ENCODE results near the gene TMEM175.
"Not testable (repeated sequence)": the region's sequence is repeated elsewhere in the genome, so short reads cannot be mapped to it uniquely, and the experiment has no call there.

The TMEM175 gene

GRCh38 chr4:996030-996996, 64.1 kb downstream of the TMEM175 start:
- ChIA-PET CTCF (no interaction called here), POLR2A (no interaction called here)
- TF ChIP-seq, protein P1, sequence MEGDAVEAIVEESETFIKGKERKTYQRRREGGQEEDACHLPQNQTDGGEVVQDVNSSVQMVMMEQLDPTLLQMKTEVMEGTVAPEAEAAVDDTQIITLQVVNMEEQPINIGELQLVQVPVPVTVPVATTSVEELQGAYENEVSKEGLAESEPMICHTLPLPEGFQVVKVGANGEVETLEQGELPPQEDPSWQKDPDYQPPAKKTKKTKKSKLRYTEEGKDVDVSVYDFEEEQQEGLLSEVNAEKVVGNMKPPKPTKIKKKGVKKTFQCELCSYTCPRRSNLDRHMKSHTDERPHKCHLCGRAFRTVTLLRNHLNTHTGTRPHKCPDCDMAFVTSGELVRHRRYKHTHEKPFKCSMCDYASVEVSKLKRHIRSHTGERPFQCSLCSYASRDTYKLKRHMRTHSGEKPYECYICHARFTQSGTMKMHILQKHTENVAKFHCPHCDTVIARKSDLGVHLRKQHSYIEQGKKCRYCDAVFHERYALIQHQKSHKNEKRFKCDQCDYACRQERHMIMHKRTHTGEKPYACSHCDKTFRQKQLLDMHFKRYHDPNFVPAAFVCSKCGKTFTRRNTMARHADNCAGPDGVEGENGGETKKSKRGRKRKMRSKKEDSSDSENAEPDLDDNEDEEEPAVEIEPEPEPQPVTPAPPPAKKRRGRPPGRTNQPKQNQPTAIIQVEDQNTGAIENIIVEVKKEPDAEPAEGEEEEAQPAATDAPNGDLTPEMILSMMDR (IDR thresholded peaks at IDR 0.05; ENCODE audit: insufficient read depth, low read length, missing control alignments): no peak
- no peak overlapping the region for H3K4me3 ChIP-seq (ENCODE audit: low read depth, low read length)
- no peak for DNase-seq (ENCODE audit: low read depth, low spot score)

DNA sequence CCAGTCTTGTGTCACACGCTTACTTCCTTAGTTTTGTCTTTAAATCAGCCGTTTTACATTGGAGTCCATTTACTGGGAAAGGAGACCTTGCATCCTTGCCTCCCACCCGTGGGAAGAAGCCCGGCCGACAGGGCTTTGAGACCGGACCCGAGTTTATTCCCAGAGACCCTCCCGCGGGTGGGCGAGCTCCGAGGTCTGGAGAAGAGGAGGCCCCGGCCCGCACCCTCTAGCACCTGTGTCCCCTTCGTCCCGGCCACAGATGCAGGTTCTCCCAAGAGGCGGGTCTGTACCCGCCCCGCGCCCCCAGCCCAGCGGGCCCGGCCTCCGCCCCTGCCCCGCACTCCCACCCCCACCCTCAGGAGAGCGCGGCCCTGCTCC, 64.7 kb downstream of the TMEM175 start:
- DNase-seq (ENCODE audit: low read depth, low spot score): no peak
- H3K4me3 ChIP-seq (ENCODE audit: low read depth, low read length): no peak overlapping the region
- TF ChIP-seq, protein P1 (IDR thresholded peaks at IDR 0.05; ENCODE audit: insufficient read depth, low read length, missing control alignments): no peak
- POLR2A ChIA-PET: no interaction called here
- CTCF ChIA-PET: no interaction called here

- DNase-seq (ENCODE audit: low read depth, low spot score): no peak
- POLR2A ChIA-PET: no interaction called here
- H3K4me3 ChIP-seq (ENCODE audit: low read depth, low read length): peak overlapping the region; percentile 12; the same call in 1 of the 2 replicates
- CTCF ChIA-PET: interaction anchor here (1.1 to 2.2 kb wide), 2 partner anchors 10 to 255 kb away, joined by 3 to 8 read pairs; partner anchors contain the start of gene IDUA
- TF ChIP-seq, protein P1 (IDR thresholded peaks at IDR 0.05; ENCODE audit: insufficient read depth, low read length, missing control alignments): no peak
Measured at GRCh38 chr4:997375-998071, 65.3 kb downstream of the TMEM175 start.

DNA sequence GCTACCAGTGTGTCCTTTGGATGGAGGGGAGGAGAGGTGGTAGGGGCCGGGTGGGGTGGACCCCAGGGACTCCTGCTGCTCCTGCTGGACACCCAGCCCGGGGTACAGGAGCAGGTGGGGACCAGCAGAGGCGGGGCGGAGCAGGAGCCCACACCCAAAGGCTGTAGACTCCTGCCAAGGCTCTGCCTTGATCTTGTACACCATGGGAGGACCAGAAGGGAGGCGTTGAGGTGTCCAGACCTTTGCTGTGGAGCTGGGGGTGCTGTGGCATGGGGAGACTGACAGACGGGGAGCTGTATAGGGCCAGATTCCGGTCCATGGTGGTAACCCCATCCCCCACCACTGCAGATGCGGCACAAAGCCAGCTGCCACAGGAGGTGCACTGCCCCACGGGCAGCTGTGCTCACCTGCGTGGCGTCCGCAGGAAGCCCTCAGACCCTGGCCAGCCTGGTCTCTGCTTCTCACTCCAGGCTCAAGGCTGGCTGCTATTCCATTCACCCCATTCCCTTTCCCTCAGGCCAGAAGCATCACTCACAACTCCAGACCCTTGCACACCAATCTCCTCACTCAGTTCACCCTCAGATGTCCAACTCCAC, 65.9 kb downstream of the TMEM175 start:
- CTCF ChIA-PET: interaction anchor here (1.1 to 2.2 kb wide), 4 partner anchors 11 to 256 kb away, joined by 3 to 8 read pairs (median 4); partner anchors contain the start of gene IDUA

GRCh38 chr4:999240-999863, 67.1 kb downstream of the TMEM175 start:
- DNase-seq (ENCODE audit: low read depth, low spot score); H3K4me3 ChIP-seq (ENCODE audit: low read depth, low read length): not testable (repeated sequence)
- POLR2A ChIA-PET: interaction anchor here (1.2 kb wide), 1 partner anchor 12 kb away, joined by 3 read pairs; the partner anchor contains the start of gene IDUA
- CTCF ChIA-PET: interaction anchor here (1.1 to 2.2 kb wide), 3 partner anchors 10 to 27 kb away, joined by 3 to 8 read pairs (median 4); partner anchors contain the start of gene IDUA

More for the DNA sequence above, 65.9 kb downstream of the TMEM175 start:
- POLR2A ChIA-PET: interaction anchor here (1.2 kb wide), 1 partner anchor 11 kb away, joined by 3 read pairs; the partner anchor contains the start of gene IDUA
- TF ChIP-seq, protein P1 (IDR thresholded peaks at IDR 0.05; ENCODE audit: insufficient read depth, low read length, missing control alignments): no peak
- DNase-seq (ENCODE audit: low read depth, low spot score): no peak
- no peak overlapping the region for H3K4me3 ChIP-seq (ENCODE audit: low read depth, low read length)

DNA sequence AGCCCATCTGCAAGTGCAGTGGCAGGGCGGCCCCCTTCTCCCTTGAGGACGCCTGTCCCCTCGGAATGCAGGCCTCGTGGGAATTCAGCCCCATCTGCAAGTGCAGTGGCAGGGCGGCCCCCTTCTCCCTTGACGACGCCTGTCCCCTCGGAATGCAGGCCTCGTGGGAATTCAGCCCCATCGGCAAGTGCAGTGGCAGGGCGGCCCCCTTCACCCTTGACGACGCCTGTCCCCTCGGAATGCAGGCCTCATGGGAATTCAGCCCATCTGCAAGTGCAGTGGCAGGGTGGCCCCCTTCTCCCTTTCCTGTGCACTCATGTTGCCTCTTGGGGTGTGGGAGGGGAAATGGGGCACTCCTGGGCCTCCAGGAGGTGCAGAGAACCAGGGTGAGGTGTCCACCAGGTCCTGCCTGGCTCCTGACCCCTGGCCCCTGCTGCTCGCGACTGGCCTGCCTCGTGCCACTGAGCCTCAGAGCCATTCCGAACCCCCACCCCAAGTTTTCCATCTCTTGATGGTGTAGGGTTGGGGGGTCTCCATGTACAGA, 67.7 kb downstream of the TMEM175 start:
- CTCF ChIA-PET: no interaction called here
- POLR2A ChIA-PET: no interaction called here
- DNase-seq (ENCODE audit: low read depth, low spot score): no peak
- H3K4me3 ChIP-seq (ENCODE audit: low read depth, low read length): no peak overlapping the region
- TF ChIP-seq, protein P1 (IDR thresholded peaks at IDR 0.05; ENCODE audit: insufficient read depth, low read length, missing control alignments): no peak
